B cell (primary cell): ENCODE data around the gene IL1RL2. TPM values are rescaled to one million over a fixed set of nuclear protein-coding genes. Genes with fewer than 3 reads are reported as not detected.

Experiments
- ATAC-seq: fragments of 200-7000 bp; cut with Tn5 transposase; one replicate; pipeline ENCODE4 v1.10.0; 2021; ENCODE audit warnings: low read depth, mild to moderate bottlenecking, moderate number of reproducible peaks, moderate library complexity
- CTCF ChIA-PET: fragments of 350-600 bp; sonication (Branson Sonifier 250); formaldehyde crosslinking; loops from one replicate; lab custom pipeline; 2021; ENCODE audit warnings: antibody characterized with exemption, inconsistent platforms; lab: Charles Lee
- POLR2A ChIA-PET: fragments of 350-600 bp; sonication (Branson Sonifier 250); formaldehyde crosslinking; loops from one replicate; lab custom pipeline; 2021; ENCODE audit warnings: antibody characterized with exemption; lab: Charles Lee
- DNase-seq: peaks from one replicate; pipeline ENCODE4 v3.0.0; 2013
- H2AFZ ChIP-seq: 2 replicates; pipeline ENCODE4 v1.6.1; 2012; ENCODE audit warnings: mild to moderate bottlenecking, low read depth, low read length; ENCODE audit not compliant: insufficient read depth, poor library complexity, severe bottlenecking
- H3K27ac ChIP-seq, 2 donors: 1 replicate in 1 of 2; 2 replicates in 1 of 2; pipeline ENCODE4 v1.5.1; 2012 to 2013; ENCODE audit warnings: low read length in 2 of 2, mild to moderate bottlenecking in 2 of 2, moderate library complexity in 1 of 2
- H3K27me3 ChIP-seq, 4 experiments: fragments of 200-600 bp in 1 of 4; sonication (generic) in 1 of 4; replicated peaks in 1 of 4; 1 replicate in 2 of 4; 2 replicates in 2 of 4; pipeline versions ENCODE4 v1.6.1 to v1.7.0; 2013 to 2016; ENCODE audit warnings: low read length in 3 of 4, mild to moderate bottlenecking in 2 of 4, mixed read lengths in 1 of 4, moderate library complexity in 1 of 4; ENCODE audit not compliant: insufficient read depth in 4 of 4, control insufficient read depth in 3 of 4; ENCODE audit errors: control extremely low read depth in 1 of 4
- H3K36me3 ChIP-seq, 2 experiments: replicated peaks in 1 of 2; 1 replicate in 1 of 2; 2 replicates in 1 of 2; pipeline versions ENCODE4 v1.6.1 to v1.7.1; 2013; ENCODE audit warnings: low read length in 1 of 2; ENCODE audit not compliant: insufficient read depth in 2 of 2, control insufficient read depth in 1 of 2; ENCODE audit errors: control extremely low read depth in 1 of 2, extremely low read depth in 1 of 2
- H3K4me1 ChIP-seq, 2 donors: fragments of 200-600 bp in 1 of 2; sonication (generic) in 1 of 2; 1 replicate in 1 of 2; 2 replicates in 1 of 2; pipeline versions ENCODE4 v1.5.1 to v1.6.1; 2013 to 2017; ENCODE audit warnings: low read length in 2 of 2; ENCODE audit not compliant: control insufficient read depth in 2 of 2, insufficient read depth in 2 of 2
- H3K4me2 ChIP-seq: replicated peaks from 2 replicates; pipeline ENCODE3; 2012; ENCODE audit warnings: mild to moderate bottlenecking, low read depth, low read length; ENCODE audit not compliant: poor library complexity, severe bottlenecking
- H3K4me3 ChIP-seq, 5 experiments: fragments of 200-600 bp in 1 of 5; sonication (generic) in 1 of 5; 1 replicate in 3 of 5; 2 replicates in 2 of 5; pipeline versions ENCODE4 v1.5.1 to v1.7.0; 2011 to 2016; ENCODE audit warnings: low read length in 4 of 5, mild to moderate bottlenecking in 4 of 5, low read depth in 2 of 5, control low read depth in 1 of 5, moderate library complexity in 1 of 5; ENCODE audit not compliant: insufficient read depth in 1 of 5; ENCODE audit errors: control extremely low read depth in 1 of 5, extremely low read depth in 1 of 5
- H3K79me2 ChIP-seq: fragments of 200-600 bp; sonication (generic); one replicate; pipeline ENCODE4 v1.6.0; 2016; ENCODE audit warnings: low read length; ENCODE audit not compliant: control insufficient read depth, insufficient read depth
- H3K9ac ChIP-seq: fragments of 200-600 bp; sonication (generic); 2 replicates; pipeline ENCODE4 v1.6.1; 2017; ENCODE audit warnings: mild to moderate bottlenecking, low read length, moderate library complexity
- H3K9me3 ChIP-seq, 3 donors: one replicate each; pipeline versions ENCODE4 v1.6.1 to v1.7.1; 2013; ENCODE audit warnings: low read length in 2 of 3; ENCODE audit not compliant: control insufficient read depth in 2 of 3, insufficient read depth in 1 of 3; ENCODE audit errors: control extremely low read depth in 1 of 3
- H4K20me1 ChIP-seq: 2 replicates; pipeline ENCODE4 v1.6.0; 2012; ENCODE audit warnings: mild to moderate bottlenecking, low read length; ENCODE audit not compliant: insufficient read depth, control insufficient read depth, poor library complexity, severe bottlenecking
- H3K27ac Mint-ChIP-seq: one replicate; pipeline ENCODE4 v1.8.0; 2021; ENCODE audit warnings: mixed read lengths
- H3K27me3 Mint-ChIP-seq: one replicate; pipeline ENCODE4 v1.8.0; 2021; ENCODE audit warnings: mixed read lengths
- H3K4me1 Mint-ChIP-seq: one replicate; pipeline ENCODE4 v1.8.0; 2021; ENCODE audit warnings: mixed read lengths
- H3K4me3 Mint-ChIP-seq: one replicate; pipeline ENCODE4 v1.8.0; 2021; ENCODE audit warnings: mixed read lengths
- H3K9me3 Mint-ChIP-seq: one replicate; pipeline ENCODE4 v1.8.0; 2022; ENCODE audit warnings: mixed read lengths; ENCODE audit not compliant: insufficient read depth
- CTCF ChIP-seq: fragments of 200-600 bp; IDR thresholded peaks from one replicate; pipeline ENCODE4 v1.8.0; 2022; ENCODE audit warnings: antibody characterized with exemption, mild to moderate bottlenecking
- EZH2 ChIP-seq: IDR thresholded peaks from 2 replicates; pipeline ENCODE4 v1.6.1; 2012; ENCODE audit warnings: borderline replicate concordance, low read depth, mild to moderate bottlenecking, moderate library complexity, low read length; ENCODE audit not compliant: insufficient read depth, poor library complexity, severe bottlenecking
- WGBS: methylation state at CpG from one replicate; pipeline ENCODE4 v1.1.5; 2013; ENCODE audit warnings: missing lambda C conversion rate; ENCODE audit not compliant: insufficient coverage; 5-methylcytosine and 5-hydroxymethylcytosine counted together
- intact Hi-C: fragments of 100-400 bp; cut with micrococcal nuclease; formaldehyde crosslinking; loops from one replicate; pipeline ENCODE4 v1.10.0; 2022
- polyA plus RNA-seq: library from polyadenylated mRNA; depleted of rRNA; stranded (reverse); fragments of >200 nt; gene quantifications from 2 replicates; pipeline ENCODE4 v1.2.3, GENCODE V29; 2012
- total RNA-seq, 2 donors: library from RNA; stranded (reverse); fragments of 120-200 nt in 1 of 2; gene quantifications; 1 replicate in 1 of 2; 2 replicates in 1 of 2; pipeline versions ENCODE4 v1.2.3 to v1.2.4, GENCODE V29; 2013 to 2022

The IL1RL2 gene
- total and polyA plus RNA-seq, 2 donors (not counting 1 experiment from before 2014, with no cell fraction given) = not detected

- Histone ChIP-seq H3K36me3 (no peaks in the 10 kb centered on the region), H3K9ac (no peak overlapping the region), H4K20me1 (no peaks in the 10 kb centered on the region), H3K4me1 (no peaks in the 10 kb centered on the region), H3K9me3 (peaks cover 0 to 2% (median 0%) of the 10 kb centered on the region in 3 donors), H3K79me2 (no peaks in the 10 kb centered on the region), H3K4me3 (no peak overlapping the region), H2AFZ (no peak overlapping the region), H3K27ac (no peak overlapping the region), H3K27me3 (peaks cover 0 to 11% (median 2%) of the 10 kb centered on the region in 4 experiments), H3K4me2 (no peak overlapping the region)
- no peak overlapping the region for H3K4me3 Mint-ChIP-seq
- no peak overlapping the region for H3K27ac Mint-ChIP-seq
- intact Hi-C loops = no loop called here
- POLR2A ChIA-PET = no interaction called here
- TF ChIP-seq CTCF (no peak), EZH2 (no peak)
- WGBS = 9% methylated on average over 1 of the region's 5 CpGs
- H3K4me1 Mint-ChIP-seq = no peaks in the 10 kb centered on the region
- H3K9me3 Mint-ChIP-seq = no peaks in the 10 kb centered on the region
- peaks cover 36% of the 10 kb centered on the region for H3K27me3 Mint-ChIP-seq
- CTCF ChIA-PET = interaction anchor here (1.3 kb wide), 1 partner anchor 171 kb away, joined by 3 read pairs; no protein-coding TSS in a partner anchor
- no peak for DNase-seq
- no peak for ATAC-seq
Measured at GRCh38 chr2:102271844-102272243, 85.0 kb downstream of the IL1RL2 start.

GRCh38 chr2:102273619-102274211 lies 86.9 kb downstream of the IL1RL2 start:
- TF ChIP-seq EZH2 (no peak), CTCF (no peak)
- Histone ChIP-seq H3K36me3 (no peaks in the 10 kb centered on the region), H3K9me3 (peaks cover 0 to 2% (median 0%) of the 10 kb centered on the region in 3 donors), H2AFZ (no peak overlapping the region), H3K4me1 (no peaks in the 10 kb centered on the region), H4K20me1 (no peaks in the 10 kb centered on the region), H3K4me2 (no peak overlapping the region), H3K27me3 (peaks cover 0 to 11% (median 2%) of the 10 kb centered on the region in 4 experiments), H3K9ac (no peak overlapping the region), H3K79me2 (no peaks in the 10 kb centered on the region), H3K4me3 (no peak overlapping the region), H3K27ac (no peak overlapping the region)
- DNase-seq (no peak), ATAC-seq (no peak)
- H3K27ac Mint-ChIP-seq = no peak overlapping the region
- POLR2A ChIA-PET = no interaction called here
- no peak overlapping the region for H3K4me3 Mint-ChIP-seq
- intact Hi-C loops = no loop called here
- peaks cover 45% of the 10 kb centered on the region for H3K27me3 Mint-ChIP-seq
- CTCF ChIA-PET = no interaction called here
- WGBS = 86% methylated on average over 4 of the region's 6 CpGs
- no peaks in the 10 kb centered on the region for H3K4me1 Mint-ChIP-seq
- no peaks in the 10 kb centered on the region for H3K9me3 Mint-ChIP-seq
